ENCODE data around the gene MMEL1.
"Not testable (repeated sequence)": the region's sequence is repeated elsewhere in the genome, so short reads cannot be mapped to it uniquely, and the experiment has no call there.

DNA sequence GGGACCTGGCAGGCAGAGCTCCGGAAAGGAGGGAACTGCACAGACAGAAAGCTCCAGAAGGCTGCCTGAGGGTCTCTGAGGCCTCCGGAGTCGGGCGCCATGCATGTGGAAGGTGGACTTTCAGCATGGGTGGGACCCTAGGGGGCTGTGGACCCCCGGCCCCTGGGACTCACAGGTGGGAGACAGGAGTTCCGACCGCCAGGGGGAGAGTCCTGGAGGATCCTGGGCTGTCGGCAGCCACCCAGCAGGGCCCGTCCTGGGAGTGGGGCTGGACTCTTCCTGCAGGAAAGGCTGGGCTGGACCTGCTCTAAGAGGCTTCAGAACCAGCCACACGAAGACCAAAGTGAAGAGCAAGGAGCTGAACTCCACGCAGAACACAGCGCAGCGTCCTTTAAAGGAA is 63.1 kb downstream of the MMEL1 start:
- not testable (repeated sequence) for TF ChIP-seq NFIC (IDR thresholded peaks at IDR 0.05; ENCODE audit: borderline replicate concordance); CTCF (IDR thresholded peaks at IDR 0.05); TAF1 (IDR thresholded peaks at IDR 0.05; ENCODE audit: borderline replicate concordance, low read depth, low read length); YY1 (IDR thresholded peaks at IDR 0.05; ENCODE audit: low read depth); SIN3A (IDR thresholded peaks at IDR 0.05; ENCODE audit: borderline replicate concordance, low read depth, low read length); RFX5 (IDR thresholded peaks at IDR 0.05; ENCODE audit: low read length)
- TF ChIP-seq, protein P1, sequence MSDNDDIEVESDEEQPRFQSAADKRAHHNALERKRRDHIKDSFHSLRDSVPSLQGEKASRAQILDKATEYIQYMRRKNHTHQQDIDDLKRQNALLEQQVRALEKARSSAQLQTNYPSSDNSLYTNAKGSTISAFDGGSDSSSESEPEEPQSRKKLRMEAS (IDR thresholded peaks at IDR 0.05; ENCODE audit: low read depth), result not testable (repeated sequence)
- TF ChIP-seq, protein P2, sequence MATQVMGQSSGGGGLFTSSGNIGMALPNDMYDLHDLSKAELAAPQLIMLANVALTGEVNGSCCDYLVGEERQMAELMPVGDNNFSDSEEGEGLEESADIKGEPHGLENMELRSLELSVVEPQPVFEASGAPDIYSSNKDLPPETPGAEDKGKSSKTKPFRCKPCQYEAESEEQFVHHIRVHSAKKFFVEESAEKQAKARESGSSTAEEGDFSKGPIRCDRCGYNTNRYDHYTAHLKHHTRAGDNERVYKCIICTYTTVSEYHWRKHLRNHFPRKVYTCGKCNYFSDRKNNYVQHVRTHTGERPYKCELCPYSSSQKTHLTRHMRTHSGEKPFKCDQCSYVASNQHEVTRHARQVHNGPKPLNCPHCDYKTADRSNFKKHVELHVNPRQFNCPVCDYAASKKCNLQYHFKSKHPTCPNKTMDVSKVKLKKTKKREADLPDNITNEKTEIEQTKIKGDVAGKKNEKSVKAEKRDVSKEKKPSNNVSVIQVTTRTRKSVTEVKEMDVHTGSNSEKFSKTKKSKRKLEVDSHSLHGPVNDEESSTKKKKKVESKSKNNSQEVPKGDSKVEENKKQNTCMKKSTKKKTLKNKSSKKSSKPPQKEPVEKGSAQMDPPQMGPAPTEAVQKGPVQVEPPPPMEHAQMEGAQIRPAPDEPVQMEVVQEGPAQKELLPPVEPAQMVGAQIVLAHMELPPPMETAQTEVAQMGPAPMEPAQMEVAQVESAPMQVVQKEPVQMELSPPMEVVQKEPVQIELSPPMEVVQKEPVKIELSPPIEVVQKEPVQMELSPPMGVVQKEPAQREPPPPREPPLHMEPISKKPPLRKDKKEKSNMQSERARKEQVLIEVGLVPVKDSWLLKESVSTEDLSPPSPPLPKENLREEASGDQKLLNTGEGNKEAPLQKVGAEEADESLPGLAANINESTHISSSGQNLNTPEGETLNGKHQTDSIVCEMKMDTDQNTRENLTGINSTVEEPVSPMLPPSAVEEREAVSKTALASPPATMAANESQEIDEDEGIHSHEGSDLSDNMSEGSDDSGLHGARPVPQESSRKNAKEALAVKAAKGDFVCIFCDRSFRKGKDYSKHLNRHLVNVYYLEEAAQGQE (IDR thresholded peaks at IDR 0.05; ENCODE audit: low read depth, low read length), result not testable (repeated sequence)
